Stimulated activated naive CD4-positive, alpha-beta T cell treated with Interleukin-2 at 50 U/mL for 16 hours (primary cell): ENCODE measurements around the gene GPC6.
"Not testable (repeated sequence)": the region's sequence is repeated elsewhere in the genome, so short reads cannot be mapped to it uniquely, and the experiment has no call there.

Experiments
- DNase-seq: peaks from one replicate; lab custom pipeline; 2025; lab: John Stamatoyannopoulos, UW

GPC6 gene

GRCh38 chr13:93446238-93446637 lies 219.6 kb downstream of the GPC6 start:
- DNase-seq: no peak

DNA sequence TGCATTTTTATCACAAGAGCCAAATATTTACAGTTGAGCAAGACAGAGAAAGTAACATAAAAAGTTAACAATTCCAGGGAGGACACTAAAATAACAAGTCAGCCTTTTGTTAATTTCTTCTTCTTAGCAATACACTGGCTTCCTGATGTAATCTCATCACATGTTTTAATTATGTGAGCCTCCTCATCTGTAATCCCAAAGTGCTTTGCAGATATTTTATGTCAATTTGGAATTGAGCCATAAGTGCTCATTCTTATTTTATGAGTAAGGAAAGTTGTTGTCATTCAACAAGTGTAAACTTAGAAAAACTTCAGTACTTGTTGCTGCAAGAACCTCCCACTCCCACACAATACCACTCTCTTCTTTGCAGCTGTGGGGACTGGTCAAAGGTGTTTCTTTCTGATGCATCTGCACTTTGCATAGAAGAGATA lies 223.6 kb downstream of the GPC6 start:
- no peak for DNase-seq

DNA sequence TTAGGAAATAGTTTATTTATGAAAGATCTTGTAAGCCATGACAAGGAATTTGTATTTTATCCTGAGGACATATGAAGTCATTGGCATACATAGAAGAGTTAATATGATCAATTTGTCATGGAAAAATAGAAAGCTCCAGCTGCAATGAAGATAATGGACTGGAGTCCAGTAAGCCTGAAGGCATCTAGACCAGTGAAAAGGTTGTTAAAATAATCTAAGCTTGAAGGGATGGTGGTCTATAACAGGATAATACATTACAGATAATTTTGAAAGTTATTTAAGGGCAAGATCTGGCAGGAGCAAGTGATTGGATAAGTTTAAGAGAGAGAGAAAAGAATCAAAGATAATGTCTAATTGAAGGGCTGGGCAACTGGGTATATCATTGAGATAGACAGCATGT lies 224.2 kb downstream of the GPC6 start:
- DNase-seq: no peak

- not testable (repeated sequence) for DNase-seq
Measured at GRCh38 chr13:93454676-93455235, 228.1 kb downstream of the GPC6 start.

DNA sequence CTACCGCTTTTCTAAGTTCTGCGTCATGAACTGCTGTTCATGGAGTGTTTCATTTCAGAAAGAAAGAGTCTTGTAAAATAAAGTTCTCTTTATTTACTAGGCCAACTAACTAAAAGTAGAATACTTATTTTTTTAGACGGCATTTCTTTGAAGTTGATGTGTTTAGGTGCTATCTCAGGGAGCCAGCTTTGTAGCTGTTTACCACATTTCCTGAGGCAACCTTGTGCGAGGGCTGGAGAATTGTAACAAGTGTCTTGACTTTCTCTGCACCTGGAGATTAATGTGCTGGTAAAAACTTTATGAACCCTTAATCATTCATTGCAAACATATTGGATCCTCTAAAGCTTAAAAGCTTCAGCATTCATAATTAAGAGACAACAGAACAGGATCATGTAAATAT lies 229.3 kb downstream of the GPC6 start:
- no peak for DNase-seq

GRCh38 chr13:93460005-93460404 lies 233.4 kb downstream of the GPC6 start:
- no peak for DNase-seq

- DNase-seq: no peak
Measured at GRCh38 chr13:93462151-93462550, 235.5 kb downstream of the GPC6 start.

DNA sequence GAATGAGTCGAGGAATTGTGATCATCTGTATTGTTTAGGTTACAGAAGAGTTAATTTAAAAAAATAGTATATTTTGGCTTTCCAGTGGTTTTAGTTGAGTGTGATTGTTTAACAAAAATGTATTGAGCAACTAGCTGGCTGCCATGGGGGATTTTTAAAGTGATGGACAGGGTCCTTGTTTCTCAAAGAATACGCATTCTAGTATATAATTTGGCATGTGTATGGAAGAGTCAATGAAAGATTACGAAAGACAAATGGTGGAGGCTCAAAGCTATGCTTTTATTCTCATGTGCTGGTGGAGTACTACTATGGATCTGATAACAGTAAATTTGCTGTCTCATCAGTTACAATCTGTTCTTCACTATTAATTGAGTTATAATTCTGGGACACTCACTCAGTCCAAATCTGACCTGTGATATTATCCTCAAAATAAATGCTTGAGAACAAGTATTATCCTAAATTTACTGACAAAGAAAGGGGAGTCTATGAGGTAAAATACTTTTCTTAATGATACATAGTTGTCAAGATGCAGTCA lies 240.0 kb downstream of the GPC6 start:
- DNase-seq: no peak

GRCh38 chr13:93467175-93467574 lies 240.6 kb downstream of the GPC6 start:
- no peak for DNase-seq

DNA sequence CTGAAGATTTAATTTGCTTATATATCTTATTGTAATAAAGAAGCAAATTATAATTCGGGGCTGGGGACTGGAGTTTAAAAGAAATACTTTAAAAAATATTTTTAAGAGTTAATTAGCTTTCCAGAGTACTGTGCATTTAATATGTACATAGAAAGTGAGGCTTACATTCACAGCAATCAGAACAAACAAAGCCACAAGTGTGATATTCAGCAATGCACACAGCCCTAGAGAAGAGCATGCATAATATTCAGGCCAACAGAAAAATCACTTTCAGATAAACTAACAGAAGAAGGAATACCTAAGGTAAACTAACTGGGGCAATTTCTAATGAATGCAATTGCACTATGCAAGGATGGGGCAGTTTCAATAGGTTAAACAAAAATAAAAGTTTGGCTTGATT lies 241.8 kb downstream of the GPC6 start:
- DNase-seq: no peak

DNA sequence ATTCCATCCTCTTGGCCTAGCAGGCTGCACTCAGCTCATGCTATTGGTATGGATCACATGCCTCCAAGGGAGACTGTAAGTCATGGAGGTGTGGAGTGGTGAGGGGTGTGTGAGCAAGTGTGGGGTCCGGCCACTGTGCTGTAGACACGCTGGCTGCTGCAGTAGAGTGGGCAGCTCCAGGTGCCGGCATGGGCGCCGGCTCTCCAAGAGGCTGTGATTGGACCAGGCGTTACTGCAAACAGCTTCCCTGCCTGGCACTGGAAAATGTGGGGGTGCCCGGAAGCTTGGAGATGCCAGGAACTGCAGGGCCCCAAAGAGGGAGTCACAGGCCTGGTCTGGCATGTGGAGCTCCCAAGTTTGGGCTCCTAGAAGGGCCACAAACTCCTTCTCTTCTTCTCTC lies 245.7 kb downstream of the GPC6 start:
- no peak for DNase-seq

- no peak for DNase-seq
Measured at GRCh38 chr13:93472814-93473296, 246.2 kb downstream of the GPC6 start.

DNA sequence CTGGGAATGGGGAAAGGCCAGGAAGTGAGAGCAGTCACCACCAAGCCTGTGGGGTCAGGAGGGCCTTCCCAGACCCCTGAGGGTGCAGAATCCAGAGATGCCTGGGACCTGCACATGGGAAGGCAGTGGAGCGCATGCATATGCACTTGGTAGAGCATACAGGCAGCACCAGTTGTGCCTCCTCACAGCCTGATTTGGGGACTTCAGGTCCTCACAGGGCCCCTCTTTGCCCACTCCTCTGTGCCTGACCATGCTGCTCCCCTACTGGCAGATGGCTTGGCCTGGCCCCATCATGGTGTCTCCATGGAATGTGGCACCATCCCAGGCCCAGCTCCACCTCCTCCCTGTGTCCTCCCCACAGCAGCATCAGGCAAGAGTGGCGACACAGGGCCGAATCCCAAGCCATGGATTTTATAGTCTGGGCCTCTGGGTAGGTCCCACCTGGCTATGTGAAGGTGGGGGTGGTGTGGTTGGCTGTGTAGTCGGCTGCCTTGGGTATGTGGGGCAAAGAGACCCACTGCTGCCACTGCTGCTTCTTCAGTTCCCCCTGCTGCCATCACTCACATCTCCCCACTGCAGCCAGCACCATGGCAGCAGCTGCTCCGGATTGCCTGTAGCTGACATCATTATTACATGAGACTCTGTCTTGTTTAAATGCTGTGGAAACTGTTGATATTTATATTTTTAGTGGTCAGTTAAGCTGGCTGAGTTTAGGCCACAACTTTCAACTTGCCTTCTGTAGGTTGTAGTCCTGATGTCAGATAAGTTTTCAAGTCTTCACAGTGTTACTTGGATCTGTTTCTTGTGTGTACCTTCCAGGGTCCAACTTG lies 247.0 kb downstream of the GPC6 start:
- no peak for DNase-seq

DNA sequence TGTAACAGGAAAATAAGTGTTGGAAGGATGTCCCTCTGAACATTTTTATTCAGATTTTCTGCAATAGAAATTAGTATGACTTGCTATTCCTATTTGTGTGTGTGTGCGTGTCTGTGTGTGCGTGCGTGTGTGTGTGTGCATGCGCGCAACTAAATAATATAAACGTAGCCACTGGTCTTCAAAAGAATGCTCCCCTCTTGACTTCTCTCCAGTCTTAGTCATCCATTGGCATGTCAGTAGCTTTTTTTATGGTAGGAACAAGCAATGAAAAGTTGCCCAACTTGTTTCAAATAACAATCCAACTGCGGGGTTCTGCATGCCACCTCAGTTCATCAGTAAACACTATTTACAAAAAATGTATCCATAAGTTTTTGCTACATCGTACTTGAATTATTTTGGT lies 249.6 kb downstream of the GPC6 start:
- DNase-seq: no peak

DNA sequence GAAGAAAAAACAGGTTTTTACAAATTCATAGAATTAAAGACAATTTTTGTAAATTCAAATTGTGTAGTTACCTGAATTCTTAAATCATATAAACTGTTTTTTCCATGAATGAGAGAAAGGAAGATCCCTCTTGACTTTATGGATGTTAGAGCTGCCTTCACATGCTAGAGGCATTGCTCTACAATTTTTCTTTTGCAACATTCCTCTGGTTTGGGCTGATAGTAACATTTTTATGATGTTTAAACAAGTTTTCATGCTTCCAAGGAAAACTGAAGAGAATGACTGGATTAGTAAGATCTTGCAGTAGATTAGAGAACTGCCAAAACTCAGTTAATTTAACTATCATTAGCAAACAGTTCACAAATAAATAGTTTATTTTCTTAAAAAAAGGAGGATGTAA lies 250.6 kb downstream of the GPC6 start:
- DNase-seq: no peak

DNA sequence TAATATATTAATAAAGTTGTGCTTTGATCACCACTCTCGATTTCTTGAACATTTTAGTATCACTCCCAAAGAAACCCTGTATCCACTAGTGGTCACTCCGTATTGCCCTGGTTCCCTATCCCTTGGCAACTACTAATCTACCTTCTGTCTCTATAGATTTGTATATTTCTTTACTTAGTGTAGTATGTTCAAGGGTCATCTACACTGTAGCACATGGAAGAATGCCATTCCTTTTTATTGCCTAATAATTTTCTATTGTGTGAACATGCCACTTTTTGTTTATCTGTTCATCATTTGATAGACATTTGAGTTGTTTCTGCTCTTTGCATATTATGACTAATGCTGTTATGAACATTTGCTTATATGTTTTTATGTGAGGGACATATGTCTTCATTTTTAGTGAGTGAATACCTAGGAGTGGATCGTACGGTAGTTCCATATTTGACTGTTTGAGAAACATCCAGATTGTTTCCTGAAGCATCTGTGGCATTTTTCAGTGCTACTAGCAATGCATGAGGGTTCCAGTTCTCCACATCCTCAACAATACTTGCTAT lies 254.0 kb downstream of the GPC6 start:
- no peak for DNase-seq

GRCh38 chr13:93496117-93496516 lies 269.5 kb downstream of the GPC6 start:
- DNase-seq: not testable (repeated sequence)

GRCh38 chr13:93496985-93497673 lies 270.5 kb downstream of the GPC6 start:
- DNase-seq: no peak

GRCh38 chr13:93499991-93500390 lies 273.4 kb downstream of the GPC6 start:
- no peak for DNase-seq

- DNase-seq: no peak
Measured at GRCh38 chr13:93502071-93502470, 275.5 kb downstream of the GPC6 start.

GRCh38 chr13:93502987-93503615 lies 276.5 kb downstream of the GPC6 start:
- no peak for DNase-seq
